HCT116 (cell line): ENCODE results near the gene GPR27. TPM values are rescaled to one million over a fixed set of nuclear protein-coding genes. Genes with fewer than 3 reads are reported as not detected.

Experiments used
- ATAC-seq: fragments of 200-7000 bp; cut with Tn5 transposase; 2 replicates; pipeline ENCODE4 v1.9.1; 2020; ENCODE audit warnings: mild to moderate bottlenecking, moderate library complexity
- BruUV-seq: library from RNA; stranded (reverse); fragments of 400-500 nt; replicated peaks from 2 replicates; lab custom pipeline; 2021; lab: Mats Ljungman, UMichigan
- CTCF ChIA-PET: fragments of 300-600 bp; sonication (Branson Sonifier 250); formaldehyde crosslinking; loops from one replicate; lab custom pipeline; 2021; ENCODE audit warnings: antibody characterized with exemption; lab: Charles Lee
- POLR2A ChIA-PET: fragments of 300-600, 350-600 bp; sonication (Branson Sonifier 250); formaldehyde crosslinking; loops from one replicate; lab custom pipeline; 2021; ENCODE audit warnings: antibody characterized with exemption; lab: Charles Lee
- RAD21 ChIA-PET, 2 experiments: fragments of 300-600 bp; sonication (Branson Sonifier 250); formaldehyde crosslinking; loops; one replicate each; lab custom pipeline; 2023; ENCODE audit warnings: low total read pairs in 2 of 2; ENCODE audit not compliant: uncharacterized antibody in 2 of 2, unreplicated experiment in 2 of 2, low non-redundant PET in 1 of 2; lab: Charles Lee
- DNase-seq: peaks from one replicate; pipeline ENCODE4 v3.0.0-alpha.2; 2010; ENCODE audit warnings: low read depth, low spot score
- H2AFZ ChIP-seq: fragments of 200-600 bp; shearing (Covaris generic), sonication (generic); 2 replicates; pipeline ENCODE4 v1.6.1; 2017; ENCODE audit warnings: low read depth, mixed run types, mixed read lengths, antibody characterized with exemption, low read length; ENCODE audit not compliant: poor library complexity, severe bottlenecking
- H3K27ac ChIP-seq: 2 replicates; pipeline ENCODE4 v1.5.1; 2012; ENCODE audit warnings: low read depth, low read length
- H3K27me3 ChIP-seq: fragments of 200-600 bp; sonication (generic); 2 replicates; pipeline ENCODE4 v1.6.1; 2016; ENCODE audit warnings: mixed run types, low read length, mixed read lengths; ENCODE audit not compliant: insufficient read depth
- H3K36me3 ChIP-seq, 2 experiments: fragments of 200-500 bp in 1 of 2; fragments of 200-600 bp in 1 of 2; sonication (Bioruptor generic) in 1 of 2; sonication (generic) in 1 of 2; 2 replicates each; pipeline versions ENCODE4 v1.5.1 to v1.6.1; 2014 to 2016; ENCODE audit warnings: low read length in 2 of 2, inconsistent platforms in 1 of 2, mixed read lengths in 1 of 2, mixed run types in 1 of 2; ENCODE audit not compliant: insufficient read depth in 2 of 2, control insufficient read depth in 1 of 2
- H3K4me1 ChIP-seq, 2 experiments: fragments of 200-600 bp in 1 of 2; sonication (generic) in 1 of 2; 2 replicates each; pipeline versions ENCODE4 v1.5.1 to v1.6.1; 2012 to 2017; ENCODE audit warnings: low read length in 2 of 2, inconsistent platforms in 1 of 2, mild to moderate bottlenecking in 1 of 2, mixed read lengths in 1 of 2, mixed run types in 1 of 2, moderate library complexity in 1 of 2; ENCODE audit not compliant: insufficient read depth in 2 of 2, control insufficient read depth in 1 of 2
- H3K4me2 ChIP-seq: fragments of 200-600 bp; sonication (generic); 2 replicates; pipeline ENCODE4 v1.6.1; 2017; ENCODE audit warnings: mixed run types, low read length, mixed read lengths
- H3K4me3 ChIP-seq, 2 experiments: fragments of 200-600 bp in 1 of 2; sonication (generic) in 1 of 2; replicated peaks in 1 of 2; 2 replicates each; pipeline ENCODE4 v1.5.1; 2011 to 2016; ENCODE audit warnings: low read length in 2 of 2, control low read depth in 1 of 2, low read depth in 1 of 2, mild to moderate bottlenecking in 1 of 2, mixed read lengths in 1 of 2, mixed run types in 1 of 2
- H3K79me2 ChIP-seq: fragments of 200-600 bp; sonication (generic); 2 replicates; pipeline ENCODE4 v1.6.1; 2017; ENCODE audit warnings: mild to moderate bottlenecking, mixed run types, low read length, moderate library complexity, mixed read lengths; ENCODE audit not compliant: insufficient read depth
- H3K9ac ChIP-seq: fragments of 200-600 bp; sonication (generic); 2 replicates; pipeline ENCODE4 v1.6.1; 2016; ENCODE audit warnings: low read length, mixed read lengths
- H3K9me2 ChIP-seq: fragments of 200-600 bp; sonication (generic), shearing (Covaris generic); 2 replicates; pipeline ENCODE4 v1.6.1; 2017; ENCODE audit warnings: mixed run types, mild to moderate bottlenecking, moderate library complexity; ENCODE audit not compliant: insufficient read depth
- H3K9me3 ChIP-seq, 2 experiments: fragments of 200-500 bp in 1 of 2; fragments of 200-600 bp in 1 of 2; sonication (Bioruptor generic) in 1 of 2; sonication (generic) in 1 of 2; 2 replicates each; pipeline ENCODE4 v1.6.1; 2014 to 2017; ENCODE audit warnings: low read length in 2 of 2, mixed read lengths in 2 of 2, inconsistent platforms in 1 of 2, low read depth in 1 of 2, mild to moderate bottlenecking in 1 of 2, mixed run types in 1 of 2, moderate library complexity in 1 of 2; ENCODE audit not compliant: control insufficient read depth in 1 of 2, insufficient read depth in 1 of 2
- H4K20me1 ChIP-seq: fragments of 200-600 bp; sonication (generic), shearing (Covaris generic); 2 replicates; pipeline ENCODE4 v1.6.1; 2017; ENCODE audit warnings: mixed run types, mild to moderate bottlenecking, moderate library complexity; ENCODE audit not compliant: insufficient read depth
- CEBPB ChIP-seq: IDR thresholded peaks from 2 replicates; pipeline ENCODE4 v1.6.1; 2012; ENCODE audit warnings: low read depth
- EZH2 ChIP-seq: fragments of 200-600 bp; sonication (generic); IDR thresholded peaks from 2 replicates; pipeline ENCODE4 v1.6.1; 2017; ENCODE audit warnings: antibody characterized with exemption, mixed run types
- SRF ChIP-seq: IDR thresholded peaks from 2 replicates; pipeline ENCODE4 v1.6.1; 2012; ENCODE audit warnings: low read depth
- ZFX ChIP-seq: fragments of 450-650 bp; IDR thresholded peaks from 2 replicates; pipeline ENCODE4 v1.6.1; 2017
- intact Hi-C: fragments of 100-400 bp; cut with micrococcal nuclease; formaldehyde crosslinking; loops from 2 replicates; pipeline ENCODE4 v1.10.0; 2022
- total RNA-seq: library from RNA; stranded (reverse); gene quantifications from one replicate; pipeline ENCODE4 v1.2.1, GENCODE V29; 2021; ENCODE audit not compliant: unreplicated experiment

GPR27 gene
- total RNA-seq, 1 experiment from 2014 or later = not detected

- RAD21 ChIA-PET = no interaction called here
- BruUV-seq = no TSS peak
- no peaks in the 10 kb centered on the region for H3K4me1 ChIP-seq
- no peaks in the 10 kb centered on the region for H3K36me3 ChIP-seq
- H3K4me3 ChIP-seq = no peak overlapping the region
- H3K9me3 ChIP-seq = no peaks in the 10 kb centered on the region
- H3K27ac ChIP-seq = no peak overlapping the region
- H4K20me1 ChIP-seq = no peaks in the 10 kb centered on the region
- no peak for ATAC-seq
- CTCF ChIA-PET = no interaction called here
- TF ChIP-seq CEBPB (no peak), ZFX (no peak), SRF (no peak)
- TF ChIP-seq, all 23 proteins: peak for 0
- DNase-seq = no peak
- intact Hi-C loops = loop anchor here (5.0 to 10.0 kb wide), 3 partner anchors 212 to 1374 kb away; no protein-coding TSS in a partner anchor
- Histone ChIP-seq H3K9me2 (no peaks in the 10 kb centered on the region), H3K9ac (no peak overlapping the region), H3K27me3 (no peaks in the 10 kb centered on the region), H3K4me2 (no peak overlapping the region), H3K79me2 (no peaks in the 10 kb centered on the region), H2AFZ (no peak overlapping the region)
- POLR2A ChIA-PET = no interaction called here
Measured at GRCh38 chr3:71713041-71713440, 40.6 kb upstream of the GPR27 start.

- H3K4me1 ChIP-seq = no peaks in the 10 kb centered on the region
- no peaks in the 10 kb centered on the region for H4K20me1 ChIP-seq
- TF ChIP-seq EZH2 = no peak
- ATAC-seq (no peak), DNase-seq (no peak)
- no peak overlapping the region for H3K9ac ChIP-seq
- BruUV-seq = no TSS peak
- no peaks in the 10 kb centered on the region for H3K9me3 ChIP-seq
- ChIA-PET POLR2A (no interaction called here), RAD21 (no interaction called here), CTCF (no interaction called here)
- H3K27ac ChIP-seq = no peak overlapping the region
- intact Hi-C loops = loop anchor here (5.0 to 10.0 kb wide), 3 partner anchors 210 to 1373 kb away; no protein-coding TSS in a partner anchor
- no peaks in the 10 kb centered on the region for H3K79me2 ChIP-seq
- no peak overlapping the region for H3K4me2 ChIP-seq
- no peak overlapping the region for H3K4me3 ChIP-seq
- H3K27me3 ChIP-seq = no peaks in the 10 kb centered on the region
- no peak overlapping the region for H2AFZ ChIP-seq
- H3K9me2 ChIP-seq = no peaks in the 10 kb centered on the region
- no peaks in the 10 kb centered on the region for H3K36me3 ChIP-seq
Measured at GRCh38 chr3:71714595-71714994, 39.1 kb upstream of the GPR27 start.
